Dedifferentiated amniotic fluid mesenchymal stem cell (primary cell): ENCODE data around the gene ZSCAN4.

Experiments
- DNase-seq: peaks from one replicate; pipeline ENCODE4 v3.0.0-alpha.2; 2016; ENCODE audit errors: extremely low spot score

ZSCAN4 gene

GRCh38 chr19:57675881-57676280, 7.1 kb downstream of the ZSCAN4 start:
- no peak for DNase-seq

DNA sequence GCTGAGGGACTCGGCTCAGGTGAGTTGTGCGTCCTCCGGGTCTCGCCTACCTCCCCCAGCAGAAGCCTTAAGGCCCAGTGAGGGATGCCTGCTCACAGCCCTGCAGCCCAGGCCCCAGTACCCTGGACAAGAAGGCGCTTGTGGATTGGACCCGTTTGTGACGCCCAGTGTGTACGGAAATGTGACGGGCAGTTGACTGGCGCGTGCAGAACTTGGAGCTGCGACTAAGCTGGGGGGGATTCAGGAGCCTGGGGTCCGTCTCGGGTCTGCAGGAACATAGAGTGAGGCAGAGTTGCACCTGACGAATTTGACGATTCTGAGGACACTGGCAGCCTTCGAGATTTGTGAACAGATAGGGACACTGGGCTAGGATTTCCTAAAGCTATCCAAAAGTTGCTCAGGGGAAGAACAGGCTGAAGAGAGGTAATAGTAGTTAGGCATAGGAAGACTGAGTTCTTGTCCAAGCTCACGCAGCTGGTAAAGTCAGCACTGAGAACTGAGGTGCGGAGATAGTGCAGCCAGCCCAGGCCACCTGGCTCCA, 13.6 kb downstream of the ZSCAN4 start:
- DNase-seq, result no peak

GRCh38 chr19:57686727-57687126, 18.0 kb downstream of the ZSCAN4 start:
- no peak for DNase-seq

- no peak for DNase-seq
Measured at GRCh38 chr19:57687363-57688010, 18.8 kb downstream of the ZSCAN4 start.

DNA sequence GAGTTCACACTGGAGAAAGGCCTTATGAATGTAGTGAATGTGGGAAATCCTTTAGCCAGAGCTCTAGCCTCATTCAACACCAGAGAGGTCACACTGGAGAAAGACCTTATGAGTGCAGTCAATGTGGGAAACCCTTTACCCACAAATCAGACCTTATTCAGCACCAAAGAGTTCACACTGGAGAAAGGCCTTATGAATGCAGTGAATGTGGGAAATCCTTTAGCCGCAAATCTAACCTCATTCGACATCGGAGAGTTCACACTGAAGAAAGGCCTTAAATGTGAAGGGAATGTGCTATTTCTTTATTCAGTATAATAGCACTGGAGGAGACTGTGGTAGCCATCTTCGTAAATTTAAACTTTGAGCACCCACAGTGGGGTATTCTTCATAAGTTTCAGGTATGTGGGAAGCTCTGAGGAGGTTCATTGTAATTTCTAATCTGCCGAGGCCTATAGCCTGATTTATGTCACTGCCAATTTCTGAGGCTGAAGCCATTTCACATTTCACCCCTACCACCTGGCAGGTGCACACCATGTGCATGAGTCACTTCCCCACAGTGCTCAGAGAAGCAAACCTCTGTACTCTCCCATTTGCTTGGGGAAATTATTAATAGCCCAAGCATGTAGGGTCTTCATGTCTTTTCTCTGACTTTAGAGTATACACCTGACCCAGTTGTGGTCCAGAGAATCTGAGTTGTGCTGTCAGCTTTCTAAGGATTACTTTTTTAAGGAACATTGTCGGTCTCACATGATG, 19.5 kb downstream of the ZSCAN4 start:
- DNase-seq, result no peak

GRCh38 chr19:57689750-57690149, 21.0 kb downstream of the ZSCAN4 start:
- DNase-seq, result no peak

GRCh38 chr19:57701625-57702024, 32.9 kb downstream of the ZSCAN4 start:
- DNase-seq, result no peak

DNA sequence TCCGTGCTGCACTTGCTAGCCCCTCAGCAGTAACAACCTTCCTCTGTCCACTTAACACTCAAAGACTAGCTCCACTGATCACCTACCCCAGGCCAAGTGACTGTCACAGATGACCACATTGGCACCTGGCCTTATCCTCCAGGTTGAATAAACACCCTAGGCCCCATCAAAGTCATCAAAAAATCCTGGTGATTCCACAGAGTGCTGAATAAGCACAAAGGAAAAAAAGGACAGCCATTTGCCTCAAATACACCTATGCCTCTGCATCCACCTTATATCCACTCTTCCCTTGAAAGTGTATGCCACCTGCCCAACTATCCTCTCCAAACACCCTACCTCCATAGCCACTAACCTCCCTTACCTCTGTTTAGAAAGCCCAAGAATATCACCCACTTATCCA, 37.6 kb downstream of the ZSCAN4 start:
- DNase-seq, result no peak

DNA sequence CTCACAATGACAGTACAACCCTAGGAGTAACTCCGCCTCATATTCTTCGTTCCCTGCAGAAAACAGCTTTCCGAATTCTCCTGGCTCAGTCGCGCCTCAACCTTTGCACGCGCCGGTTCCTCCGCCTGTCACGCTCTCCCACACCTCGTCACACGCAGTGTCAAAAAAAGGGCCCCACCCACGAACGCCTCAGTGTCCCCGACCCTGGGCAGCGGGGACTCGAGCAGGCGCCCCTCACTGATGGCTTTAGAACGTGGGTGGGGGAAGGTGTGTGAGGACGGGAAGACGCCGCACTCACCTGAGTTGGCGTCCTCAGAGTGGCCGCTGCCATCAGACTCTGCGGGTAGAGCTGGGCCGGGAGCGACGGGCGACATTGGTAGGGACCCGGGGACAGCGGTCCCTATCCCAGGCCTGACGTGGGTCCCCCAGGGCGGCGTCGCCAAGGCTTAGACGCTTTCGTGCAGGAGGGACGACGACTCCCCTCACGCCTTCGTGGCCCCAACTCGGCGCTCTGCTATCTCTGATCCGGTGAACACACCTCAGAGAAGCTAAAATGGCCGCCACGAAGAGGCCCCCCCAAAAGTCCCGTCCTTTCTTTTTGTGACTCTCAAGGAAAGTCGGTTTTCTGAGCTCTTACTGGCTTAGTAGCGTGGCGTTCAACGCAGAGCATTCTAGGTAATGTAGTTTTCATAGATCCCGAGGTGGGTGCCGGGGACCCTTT, 40.1 kb downstream of the ZSCAN4 start, which contains the start of gene ZNF154:
Gene ZNF154 (minus strand): TSS at position 564 of the 721 bp plus-strand sequence. CDS start 233 bp downstream, at position 331.
- no peak for DNase-seq

GRCh38 chr19:57709616-57710015, 40.9 kb downstream of the ZSCAN4 start:
- no peak for DNase-seq

DNA sequence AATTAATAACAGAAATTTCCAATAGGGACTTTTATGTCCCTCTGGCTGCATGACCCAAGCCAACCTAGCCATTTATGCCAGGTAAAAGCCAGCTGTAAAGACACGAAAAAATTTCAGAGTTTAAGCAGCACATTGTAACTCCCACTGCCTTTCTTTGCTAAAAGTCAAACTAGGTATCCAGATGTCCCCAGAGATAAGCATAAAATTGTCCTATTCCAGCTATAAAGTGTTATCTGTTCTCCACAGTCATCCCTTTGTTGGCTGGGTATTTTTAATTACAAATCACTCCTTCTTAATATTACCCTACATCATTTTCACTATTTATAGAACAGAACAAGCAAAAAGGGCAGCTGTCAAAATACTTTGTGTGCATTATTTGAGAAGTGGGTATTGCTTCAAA, 43.5 kb downstream of the ZSCAN4 start:
- DNase-seq, result no peak

GRCh38 chr19:57719424-57719823, 50.7 kb downstream of the ZSCAN4 start:
- no peak for DNase-seq

- no peak for DNase-seq
Measured at GRCh38 chr19:57719901-57720519, 51.3 kb downstream of the ZSCAN4 start.

DNA sequence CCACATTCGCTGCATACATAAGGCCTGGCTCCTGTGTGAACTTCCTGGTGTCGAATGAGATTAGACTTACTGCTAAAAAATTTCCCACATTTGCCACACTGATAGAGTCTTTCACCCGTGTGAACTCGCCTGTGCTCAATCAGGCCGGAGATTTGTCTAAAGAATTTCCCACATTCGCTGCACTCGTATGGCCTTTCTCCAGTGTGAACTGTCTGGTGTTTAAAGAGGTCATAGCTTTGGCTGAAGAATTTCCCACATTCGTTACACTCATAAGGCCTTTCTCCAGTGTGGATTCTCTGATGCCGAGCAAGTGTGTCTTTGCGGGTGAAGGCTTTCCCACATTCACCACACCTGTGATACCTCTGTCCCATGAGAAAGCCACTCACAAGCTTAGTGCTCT, 52.1 kb downstream of the ZSCAN4 start:
- DNase-seq, result no peak
